Transverse colon (tissue), 3 donors: ENCODE data around the gene RBFOX1.

Source experiments
- CTCF ChIP-seq, 5 experiments: fragments of 200-600 bp in 3 of 5; fragments of 450-650 bp in 2 of 5; sonication (generic) in 3 of 5; IDR thresholded peaks; 1 replicate in 2 of 5; 2 replicates in 3 of 5; pipeline ENCODE4 v1.5.1; 2016 to 2017; ENCODE audit warnings: antibody characterized with exemption in 5 of 5, inconsistent platforms in 3 of 5, mild to moderate bottlenecking in 2 of 5, moderate library complexity in 1 of 5
- EP300 ChIP-seq: sonication (generic); formaldehyde crosslinking; IDR thresholded peaks from one replicate; pipeline ENCODE4 v1.6.1; 2017; ENCODE audit warnings: antibody characterized with exemption, low read depth
- POLR2A ChIP-seq: fragments of 450-650 bp; IDR thresholded peaks from one replicate; pipeline ENCODE4 v1.6.1; 2016; ENCODE audit warnings: antibody characterized with exemption, mild to moderate bottlenecking, moderate library complexity

DNA sequence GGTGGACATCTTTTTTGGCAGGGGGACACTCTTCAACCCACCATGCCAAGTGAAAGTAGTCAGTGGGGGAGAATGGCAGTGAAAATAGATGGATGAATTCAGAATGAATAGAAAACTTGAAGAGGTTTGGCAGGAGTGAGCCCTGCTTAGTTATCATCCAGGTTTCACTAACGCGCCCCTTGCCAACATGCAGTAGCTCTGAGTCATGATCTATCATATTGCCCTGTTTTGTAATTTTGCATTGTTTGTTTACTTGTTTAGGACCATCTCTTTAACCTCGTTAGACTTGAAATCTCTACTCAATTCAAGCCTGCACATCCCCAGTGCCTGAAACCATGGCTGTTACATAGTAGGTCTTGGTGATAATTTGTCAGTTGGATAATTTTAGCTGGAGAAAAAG lies 116.7 kb downstream of the RBFOX1 start:
- no peak for TF ChIP-seq CTCF (IDR thresholded peaks at IDR 0.05)
- TF ChIP-seq POLR2A: no peak
- no peak for TF ChIP-seq EP300
